ENCODE results near the gene AKAP8L. TPM values are rescaled to one million over a fixed set of nuclear protein-coding genes. Genes with fewer than 3 reads are reported as not detected.

AKAP8L gene
- total and polyA plus RNA-seq, 9 of the 15 experiments (the other 6 are each of a cell fraction or from before 2014, with no cell fraction given), result 2.4 to 116 (median 70.7) TPM

DNA sequence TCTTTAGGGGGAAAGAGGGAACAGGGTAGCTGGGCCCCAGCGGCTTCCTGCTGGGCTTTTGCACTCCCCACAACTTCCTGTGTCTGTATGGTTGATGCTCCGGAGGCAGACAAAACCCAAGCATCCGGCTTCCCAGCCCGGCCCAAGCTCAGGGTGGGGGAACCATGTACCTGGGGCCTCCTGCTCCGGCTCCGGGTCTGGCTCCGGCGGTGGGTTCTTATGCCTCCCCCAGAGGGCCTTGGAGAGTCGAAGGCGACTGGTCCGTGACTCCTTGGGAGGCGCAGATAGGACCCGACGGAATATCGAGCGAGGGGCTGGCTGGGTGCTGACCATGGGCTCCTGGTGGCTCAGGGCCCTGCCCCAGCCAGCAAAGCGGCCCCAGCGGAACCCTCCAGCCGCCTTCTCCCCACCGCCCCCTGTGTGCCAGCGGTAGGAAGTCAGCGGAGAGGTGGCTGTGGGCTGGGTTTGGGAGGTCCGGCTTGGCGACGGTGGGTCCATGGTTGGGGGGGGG is 45.1 kb upstream of the AKAP8L start (continued):
- TF ChIP-seq YY1 (IDR thresholded peaks at IDR 0.05; ENCODE audit: borderline replicate concordance in 1 of 3, control insufficient read depth in 1 of 3, extremely low read depth in 1 of 3, insufficient read depth in 3 of 3, insufficient read length in 1 of 3, insufficient replicate concordance in 2 of 3, low read depth in 1 of 3, low read length in 2 of 3) (peak in 1 of 3 experiments; percentile 7), TGIF2 (CRISPR knock-in tag; IDR thresholded peaks at IDR 0.05) (no peak)
- TF ChIP-seq, protein P1, sequence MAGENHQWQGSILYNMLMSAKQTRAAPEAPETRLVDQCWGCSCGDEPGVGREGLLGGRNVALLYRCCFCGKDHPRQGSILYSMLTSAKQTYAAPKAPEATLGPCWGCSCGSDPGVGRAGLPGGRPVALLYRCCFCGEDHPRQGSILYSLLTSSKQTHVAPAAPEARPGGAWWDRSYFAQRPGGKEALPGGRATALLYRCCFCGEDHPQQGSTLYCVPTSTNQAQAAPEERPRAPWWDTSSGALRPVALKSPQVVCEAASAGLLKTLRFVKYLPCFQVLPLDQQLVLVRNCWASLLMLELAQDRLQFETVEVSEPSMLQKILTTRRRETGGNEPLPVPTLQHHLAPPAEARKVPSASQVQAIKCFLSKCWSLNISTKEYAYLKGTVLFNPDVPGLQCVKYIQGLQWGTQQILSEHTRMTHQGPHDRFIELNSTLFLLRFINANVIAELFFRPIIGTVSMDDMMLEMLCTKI (IDR thresholded peaks at IDR 0.05; ENCODE audit: partially characterized antibody), result no peak

DNA sequence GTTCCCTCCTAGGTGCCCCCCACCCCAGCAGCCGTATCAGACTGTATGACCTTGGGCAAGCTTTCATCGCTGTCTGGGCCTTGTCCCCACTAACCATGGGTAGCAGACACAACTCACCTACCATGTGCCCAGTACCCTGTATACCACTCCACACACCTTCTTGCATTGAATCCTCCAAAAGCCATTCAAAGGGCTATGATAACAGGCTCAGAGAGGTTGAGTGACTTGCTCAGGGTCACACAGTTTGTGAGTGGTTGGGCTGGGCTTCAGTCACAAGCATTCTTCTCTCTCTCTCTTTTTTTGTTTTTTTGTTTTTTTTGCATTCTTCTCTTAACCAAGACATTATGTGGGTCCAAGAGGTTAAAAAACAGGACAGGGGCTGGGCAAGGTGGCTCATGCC is 42.9 kb upstream of the AKAP8L start:
- no peaks in the 10 kb centered on the region for H3K79me2 ChIP-seq (ENCODE audit: control insufficient read depth, insufficient read depth, low read length)
- intact Hi-C loops (cut with micrococcal nuclease) (no loop called here), in situ Hi-C loops (cut with MboI) (no loop called here)
- H3K9ac ChIP-seq (ENCODE audit: insufficient read depth in 1 of 2, low read depth in 2 of 2, low read length in 2 of 2), result no peak overlapping the region
- BruUV-seq (replicated peaks), result no TSS peak
- ATAC-seq, result no peak
- POLR2A ChIA-PET, result no interaction called here
- H3K4me3 ChIP-seq, result no peak overlapping the region
- H3K9me3 ChIP-seq (replicated peaks; ENCODE audit: control insufficient read depth, insufficient read depth, low read depth, low read length), result no peaks in the 10 kb centered on the region
- no peaks in the 10 kb centered on the region for H3K36me3 ChIP-seq (ENCODE audit: control insufficient read depth, insufficient read depth, low read length)
- peaks cover 3 to 15% of the 10 kb centered on the region in 2 experiments; a peak in 3 of 5 replicates for H3K4me1 ChIP-seq (replicated peaks in 1 of 2; ENCODE audit: control insufficient read depth in 2 of 2, insufficient read depth in 2 of 2, low read length in 2 of 2)
- no peaks in the 10 kb centered on the region for H4K20me1 ChIP-seq (replicated peaks; ENCODE audit: control insufficient read depth, insufficient read depth, low read length)
- CTCF ChIA-PET (ENCODE audit: low intra/inter-chr PET ratio), result no interaction called here
- H2AFZ ChIP-seq (ENCODE audit: low read depth, low read length), result no peak overlapping the region
- no peak for FAIRE-seq
- WGBS (ENCODE audit: insufficient coverage, low coverage, missing lambda C conversion rate), result 6% methylated on average over 2 of the region's 2 CpGs
- peaks cover 3 to 17% of the 10 kb centered on the region in 2 experiments; a peak in 2 of 5 replicates for H3K27me3 ChIP-seq (ENCODE audit: control insufficient read depth in 2 of 2, insufficient read depth in 2 of 2, low read length in 2 of 2)
- no peaks in the 10 kb centered on the region for H3K9me1 ChIP-seq (ENCODE audit: control insufficient read depth, insufficient read depth, low read length)
- DNase-seq (ENCODE audit: extremely low read depth in 1 of 4, low spot score in 3 of 4), result no peak
- H3K27ac ChIP-seq (ENCODE audit: extremely low read depth, low read depth, low read length), result no peak overlapping the region
- TF ChIP-seq ZFP36 (IDR thresholded peaks at IDR 0.05; ENCODE audit: low read depth, low read length, partially characterized antibody), result peak; percentile 77
- TF ChIP-seq RBM25 (IDR thresholded peaks at IDR 0.05; ENCODE audit: low read depth, low read length, severe bottlenecking), result peak; percentile 84
- no peak for TF ChIP-seq MAZ (CRISPR knock-in tag; conservative IDR thresholded peaks at IDR 0.05 in 1 of 2, IDR thresholded peaks at IDR 0.05 in 1 of 2)
- no peak overlapping the region for H3K4me2 ChIP-seq (ENCODE audit: insufficient read depth, low read length)
